8988T (cell line): ENCODE measurements around the gene KRTAP4-12.
"Not testable (repeated sequence)": the region's sequence is repeated elsewhere in the genome, so short reads cannot be mapped to it uniquely, and the experiment has no call there.

Source experiments
- DNase-seq: peaks from one replicate; pipeline ENCODE4 v3.0.0; 2011

Gene KRTAP4-12

DNA sequence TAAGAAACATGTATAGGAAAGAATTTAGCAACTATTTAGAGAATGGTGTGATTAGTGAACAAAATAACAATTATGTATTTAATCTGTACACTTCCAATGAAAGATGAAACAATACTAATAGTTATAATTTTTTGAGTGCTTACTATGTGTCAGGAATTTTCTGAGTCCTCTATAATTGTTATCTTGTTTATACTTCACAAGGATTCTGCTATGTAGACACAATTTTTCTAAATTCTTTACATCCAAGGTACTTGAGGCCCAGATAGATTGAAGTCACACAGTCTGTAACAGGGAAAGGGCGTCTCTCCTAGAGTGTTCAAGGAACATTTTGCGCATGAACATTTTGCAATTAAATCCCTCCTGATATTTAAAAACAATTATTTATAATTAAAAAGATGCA lies 1.1 kb upstream of the KRTAP4-12 start:
- no peak for DNase-seq

GRCh38 chr17:41123292-41123990 lies 541 bp downstream of the KRTAP4-12 start:
- DNase-seq = not testable (repeated sequence)

DNA sequence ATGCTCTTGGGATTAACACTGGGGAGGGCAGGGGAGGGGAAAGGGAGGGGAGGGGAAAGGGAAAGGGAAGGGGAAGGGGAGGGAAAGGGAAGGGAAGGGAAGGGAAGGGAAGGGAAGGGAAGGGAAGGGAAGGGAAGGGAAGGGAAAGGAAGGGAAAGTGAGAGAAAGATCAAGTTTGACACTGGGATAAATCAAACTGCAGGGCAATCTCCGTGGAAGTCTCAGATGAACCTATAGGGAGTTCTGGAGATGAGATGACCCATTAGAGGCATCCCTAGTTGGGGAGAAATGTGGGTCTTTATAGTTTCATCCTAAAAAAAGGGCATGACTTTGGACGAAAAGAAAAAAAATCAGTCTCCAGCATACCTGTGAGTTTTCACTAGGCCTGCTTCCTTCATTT lies 2.2 kb downstream of the KRTAP4-12 start:
- DNase-seq = no peak

- DNase-seq = not testable (repeated sequence)
Measured at GRCh38 chr17:41119696-41120690, 4.0 kb downstream of the KRTAP4-12 start.

GRCh38 chr17:41118721-41119120 lies 5.3 kb downstream of the KRTAP4-12 start:
- DNase-seq = no peak

DNA sequence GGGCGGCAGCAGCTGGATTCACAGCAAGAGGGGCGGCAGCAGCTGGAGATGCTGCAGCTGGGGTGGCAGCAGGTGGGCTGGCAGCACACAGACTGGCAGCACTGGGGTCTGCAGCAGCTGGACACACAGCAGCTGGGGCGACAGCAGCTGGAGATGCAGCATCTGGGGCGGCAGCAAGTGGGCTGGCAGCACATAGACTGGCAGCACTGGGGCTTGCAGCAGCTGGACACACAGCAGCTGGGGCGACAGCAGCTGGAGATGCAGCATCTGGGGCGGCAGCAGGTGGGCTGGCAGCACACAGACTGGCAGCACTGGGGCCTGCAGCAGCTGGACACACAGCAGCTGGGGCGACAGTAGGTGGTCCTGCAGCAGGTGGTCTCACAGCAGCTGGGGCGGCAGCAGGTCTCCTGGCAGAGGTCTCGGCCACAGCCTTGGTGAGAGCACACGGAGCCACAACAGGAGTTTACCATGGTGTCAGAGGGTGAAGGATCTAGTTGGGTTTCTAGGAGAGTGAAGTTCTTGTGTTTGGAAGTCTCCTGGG lies 6.1 kb downstream of the KRTAP4-12 start, which contains the start of gene KRTAP4-11:
TSS of gene KRTAP4-11 (minus strand) at position 528 of the 541 bp plus-strand sequence. CDS start at position 470, 58 bp downstream.
- DNase-seq = not testable (repeated sequence)

GRCh38 chr17:41116297-41116696 lies 7.7 kb downstream of the KRTAP4-12 start:
- no peak for DNase-seq

DNA sequence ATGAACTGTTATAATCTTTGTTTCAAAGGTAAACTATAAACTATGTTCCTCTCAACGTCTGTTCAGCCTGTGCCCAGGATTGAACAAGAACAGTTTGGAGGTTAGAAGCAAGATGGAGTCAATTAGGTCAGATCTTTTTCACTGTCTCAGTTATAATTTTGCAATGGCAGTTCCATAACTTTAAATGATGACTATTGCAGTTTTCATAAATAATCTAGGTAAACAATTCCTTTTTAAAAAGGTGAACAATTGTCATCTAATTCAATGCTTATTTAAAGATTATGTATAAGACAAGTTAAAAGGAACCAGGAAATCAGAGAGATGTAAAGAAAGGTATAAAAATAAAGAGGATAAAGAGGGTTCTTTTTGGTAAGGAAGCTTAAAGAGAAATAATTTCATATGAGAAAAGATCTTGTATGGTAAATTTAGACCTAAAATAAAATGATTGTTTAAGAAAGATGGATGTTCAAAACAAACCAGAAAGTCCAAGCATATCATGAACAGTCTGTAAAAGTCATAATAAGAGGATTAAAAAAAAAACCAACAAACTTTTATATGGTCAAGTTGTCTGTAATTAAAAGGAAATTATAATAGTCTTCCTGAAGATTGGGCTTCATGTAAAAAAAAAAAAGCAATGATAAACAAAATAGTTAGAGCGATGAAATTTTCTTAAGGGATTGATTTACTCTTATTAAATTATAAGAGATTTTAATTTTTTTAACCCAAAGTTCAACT lies 12.7 kb downstream of the KRTAP4-12 start:
- DNase-seq = no peak

GRCh38 chr17:41108728-41109386 lies 15.1 kb downstream of the KRTAP4-12 start:
- DNase-seq = not testable (repeated sequence)

DNA sequence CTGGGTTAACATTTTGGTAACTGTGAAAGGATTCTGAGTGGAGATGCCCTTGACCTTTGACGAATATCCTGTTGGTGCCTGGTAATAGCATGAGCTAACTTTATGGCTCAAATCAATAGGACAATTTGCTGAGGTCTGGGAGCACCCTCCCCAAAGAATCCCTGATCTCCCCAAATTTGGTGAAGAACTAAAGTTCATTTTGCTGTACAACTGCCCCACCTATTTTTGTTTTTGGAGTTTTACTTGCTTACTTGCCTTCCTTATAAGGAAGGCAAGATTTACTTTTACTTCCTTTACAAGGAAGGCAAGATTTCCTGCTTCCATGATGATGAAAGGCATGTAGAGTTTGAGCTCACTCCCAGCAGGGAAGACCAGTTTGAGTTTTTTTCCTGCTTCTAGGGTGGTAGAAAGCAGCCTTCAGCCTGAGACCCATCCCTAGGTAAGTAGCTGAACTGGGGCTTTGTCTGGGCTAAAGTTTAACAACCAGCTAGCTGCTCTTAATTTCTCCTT lies 16.0 kb downstream of the KRTAP4-12 start:
- no peak for DNase-seq

- not testable (repeated sequence) for DNase-seq
Measured at GRCh38 chr17:41105347-41105746, 18.6 kb downstream of the KRTAP4-12 start, which contains the start of gene KRTAP4-9. TSS of gene KRTAP4-9 (plus strand) at chr17:41105389. CDS start at chr17:41105389, 0 bp downstream.

DNA sequence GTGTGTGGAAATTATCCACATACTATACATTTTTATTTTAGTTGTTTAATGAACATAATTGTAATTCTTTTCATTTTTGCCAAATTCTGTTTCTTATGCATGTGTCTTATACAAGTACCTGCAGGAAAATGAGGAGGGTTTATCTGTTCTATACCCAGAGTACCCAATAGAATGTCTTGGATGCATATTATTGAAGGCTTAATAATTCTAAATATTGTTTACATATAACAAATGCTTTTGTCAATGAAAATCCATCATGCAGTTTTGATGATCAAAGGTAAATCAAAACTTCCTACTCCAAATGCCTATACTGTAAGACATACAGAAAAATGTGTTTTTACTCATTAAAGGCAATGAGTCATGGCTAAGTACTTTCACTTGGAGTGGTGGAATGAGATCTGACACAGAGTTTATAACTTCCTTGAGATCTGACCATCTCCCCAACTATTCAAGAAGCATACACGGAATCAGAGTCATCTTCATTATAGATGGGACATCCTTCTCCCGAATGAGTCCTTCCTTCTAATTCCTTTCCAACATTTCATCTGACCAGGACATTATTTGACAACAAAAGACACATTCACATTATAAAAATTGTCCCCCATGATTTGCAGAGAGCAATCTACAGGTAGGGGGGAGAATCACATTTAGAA lies 19.5 kb downstream of the KRTAP4-12 start:
- not testable (repeated sequence) for DNase-seq

GRCh38 chr17:41103896-41104295 lies 20.1 kb downstream of the KRTAP4-12 start:
- DNase-seq = no peak

- DNase-seq = no peak
Measured at GRCh38 chr17:41101586-41102259, 22.3 kb downstream of the KRTAP4-12 start, which contains the start of gene KRTAP4-16. TSS of gene KRTAP4-16 (minus strand) at chr17:41102209. CDS start at chr17:41102209, 0 bp downstream.

DNA sequence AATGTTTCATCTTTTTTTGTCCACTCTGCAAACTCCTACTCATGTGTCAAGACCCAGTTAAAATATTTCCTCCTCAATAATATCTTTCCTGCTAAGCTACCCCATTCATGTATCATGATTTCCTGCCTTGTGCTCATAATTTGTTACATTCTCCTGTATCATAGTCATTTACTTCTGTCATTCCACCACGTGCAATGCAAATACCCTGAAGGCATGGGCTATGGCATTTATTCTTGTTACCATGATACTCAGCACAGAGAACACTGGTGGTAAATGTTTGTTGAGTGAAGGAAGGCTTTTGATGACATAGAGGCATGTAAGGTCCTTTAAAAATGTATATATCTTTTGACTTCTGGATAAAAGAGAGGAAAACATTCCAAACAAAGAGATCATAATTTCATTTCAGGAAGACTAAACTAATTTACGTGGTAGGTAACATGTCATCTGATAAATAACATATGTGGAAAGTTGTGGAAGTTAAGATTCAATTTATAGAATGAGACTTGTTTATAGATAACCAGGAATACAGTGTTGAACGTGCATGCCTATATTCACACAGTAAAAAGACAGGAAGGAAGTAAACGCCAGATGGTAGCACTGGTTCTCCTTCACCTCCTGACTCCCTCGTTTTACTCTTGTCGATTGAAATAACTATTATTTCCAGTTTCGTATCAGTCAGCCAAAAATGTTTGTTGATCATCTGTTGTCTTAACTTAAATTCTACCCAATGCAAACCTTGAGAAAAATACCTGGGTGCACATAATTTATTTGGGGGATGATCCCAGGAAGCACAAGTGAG lies 24.1 kb downstream of the KRTAP4-12 start:
- not testable (repeated sequence) for DNase-seq

DNA sequence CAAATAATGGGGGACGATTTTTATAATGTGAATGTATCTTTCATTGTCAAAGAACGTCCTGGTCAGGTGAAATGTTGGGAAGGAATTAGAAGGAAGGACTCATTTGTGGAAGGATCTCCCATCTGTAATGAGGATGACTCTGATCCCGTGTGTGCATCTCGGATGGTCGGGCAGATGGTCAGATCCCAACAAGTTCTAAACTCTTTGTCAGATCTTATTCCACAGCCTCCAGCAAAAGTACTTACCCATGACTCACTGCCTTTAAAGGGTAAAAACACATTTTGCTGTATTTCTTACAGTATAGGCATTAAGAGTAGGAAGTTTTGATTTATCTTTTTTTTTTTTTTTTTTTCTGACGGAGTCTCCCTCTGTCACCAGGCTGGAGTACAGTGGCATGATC lies 25.5 kb downstream of the KRTAP4-12 start:
- DNase-seq = no peak

DNA sequence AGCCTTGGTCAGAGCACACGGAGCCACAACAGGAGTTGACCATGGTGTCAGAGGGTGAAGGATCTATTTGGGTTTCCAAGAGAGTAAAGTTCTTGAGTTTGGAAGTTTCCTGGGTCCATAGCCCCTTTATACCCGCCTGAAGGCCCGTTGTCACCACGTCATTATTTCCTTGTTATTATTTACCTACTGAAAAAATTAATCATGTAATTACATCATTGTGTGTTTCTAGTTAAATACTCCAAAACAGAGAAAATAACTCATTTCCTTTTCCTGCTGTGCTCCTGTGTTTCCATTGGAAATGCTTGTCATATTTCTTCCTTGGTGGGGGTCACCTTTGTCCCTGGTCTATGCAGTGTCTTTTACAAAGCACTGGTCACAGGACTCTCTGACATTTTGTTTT lies 25.9 kb downstream of the KRTAP4-12 start, which contains the start of gene KRTAP4-8:
TSS of gene KRTAP4-8 (minus strand) at position 101 of the 400 bp plus-strand sequence. CDS start at position 43, 58 bp downstream.
- no peak for DNase-seq

- DNase-seq = no peak
Measured at GRCh38 chr17:41096055-41096454, 27.9 kb downstream of the KRTAP4-12 start.

DNA sequence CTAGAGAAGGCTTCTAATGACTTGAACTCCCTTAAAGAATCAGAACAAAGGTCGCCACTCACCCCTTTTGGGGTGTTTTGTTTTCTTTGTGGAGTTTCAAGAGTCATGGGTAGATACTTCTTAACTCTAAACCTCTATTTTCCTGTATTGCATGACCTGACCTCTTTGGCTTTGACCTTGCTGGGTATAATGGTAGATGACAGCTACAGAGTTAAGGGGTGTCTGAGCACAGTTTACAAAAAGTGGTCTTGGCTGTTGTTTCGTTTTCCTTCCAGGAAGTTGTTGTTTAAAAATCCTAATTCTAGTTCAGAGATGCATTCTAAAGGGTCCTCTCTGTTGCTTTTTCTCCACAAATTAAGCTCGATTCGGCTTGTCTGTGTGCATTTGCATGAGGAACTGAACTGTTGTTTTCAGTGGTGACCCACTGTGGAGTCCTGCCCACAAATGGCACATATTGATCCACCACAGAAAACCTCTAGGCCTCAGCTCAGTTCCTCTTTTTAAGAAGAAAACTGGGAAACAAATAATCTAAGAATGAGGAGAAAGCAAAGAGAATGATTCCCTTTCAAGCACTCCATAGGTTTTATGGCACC lies 35.1 kb downstream of the KRTAP4-12 start:
- not testable (repeated sequence) for DNase-seq
